Skeletal muscle cell (primary cell): ENCODE measurements around the gene MPST.

Experiments used
- DNase-seq: peaks from one replicate; pipeline ENCODE4 v3.0.0-alpha.2; 2010; ENCODE audit warnings: low read depth
- H3K4me3 ChIP-seq: 2 replicates; pipeline ENCODE4 v1.5.1; 2011; ENCODE audit warnings: low read depth, mild to moderate bottlenecking, control low read depth, low read length, moderate library complexity

The MPST gene

DNA sequence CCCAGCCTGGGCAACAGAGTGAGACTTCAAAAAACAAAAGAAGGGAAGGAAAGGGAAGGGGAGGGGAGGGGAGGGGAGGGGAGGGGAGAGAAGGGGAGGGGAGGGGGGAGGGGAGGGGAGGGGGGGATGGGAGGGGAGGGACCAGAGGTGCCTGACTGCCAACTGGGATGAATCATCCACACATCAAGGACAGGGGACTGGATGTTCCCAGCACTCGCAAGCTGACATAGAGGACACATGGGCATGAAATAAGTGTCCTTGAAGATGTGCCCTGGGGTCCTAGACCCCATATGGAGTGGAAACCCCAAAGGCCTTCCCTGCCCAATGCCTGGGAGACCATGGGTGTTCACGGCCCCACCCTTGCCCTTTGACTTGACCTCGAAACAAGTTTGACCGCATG lies 20.1 kb upstream of the MPST start:
- DNase-seq, result no peak
- no peak overlapping the region for H3K4me3 ChIP-seq

DNA sequence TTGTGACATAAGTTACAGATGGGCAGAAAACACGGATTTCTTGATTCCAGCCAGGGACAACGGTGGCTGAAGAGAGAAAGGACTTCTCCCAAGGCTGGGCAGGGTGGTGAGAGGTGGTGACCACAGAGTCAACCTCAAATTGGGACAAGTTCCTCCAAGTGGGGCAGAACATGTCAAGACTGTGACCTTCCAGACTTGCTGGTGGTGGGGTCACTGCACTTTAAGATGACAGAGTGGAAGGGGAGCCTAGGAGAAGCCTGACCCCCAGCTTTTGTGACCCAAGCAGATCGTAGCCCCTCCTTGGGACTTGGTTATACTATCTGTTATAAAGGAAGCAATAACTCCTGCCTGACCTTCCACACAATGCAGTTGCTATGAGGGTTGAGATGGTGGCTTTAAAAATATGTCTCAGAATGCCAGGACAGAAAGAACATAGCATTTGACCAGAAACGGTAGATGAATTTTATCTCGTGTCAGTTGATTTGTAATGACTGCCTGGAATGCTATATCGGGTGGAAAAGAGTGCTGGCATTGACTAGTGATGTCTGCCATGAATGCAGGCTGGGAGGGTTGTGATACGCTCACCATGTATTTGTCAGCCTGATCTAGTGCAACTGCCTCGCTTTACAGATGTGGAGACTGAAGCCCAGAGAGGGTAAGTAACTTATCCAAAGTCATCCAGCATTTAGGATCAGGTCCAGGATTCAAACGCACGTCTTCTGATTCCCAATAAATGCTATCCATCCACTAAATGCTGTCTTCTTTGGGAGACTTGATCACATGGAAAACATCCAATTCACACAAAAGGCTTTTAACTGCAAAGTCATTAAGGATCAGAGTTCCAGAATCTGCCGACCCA lies 18.6 kb upstream of the MPST start:
- no peak overlapping the region for H3K4me3 ChIP-seq
- DNase-seq, result no peak

GRCh38 chr22:37001826-37002225 lies 17.7 kb upstream of the MPST start:
- no peak for DNase-seq
- H3K4me3 ChIP-seq, result no peak overlapping the region

GRCh38 chr22:37002633-37003032 lies 16.9 kb upstream of the MPST start:
- DNase-seq, result no peak
- no peak overlapping the region for H3K4me3 ChIP-seq

DNA sequence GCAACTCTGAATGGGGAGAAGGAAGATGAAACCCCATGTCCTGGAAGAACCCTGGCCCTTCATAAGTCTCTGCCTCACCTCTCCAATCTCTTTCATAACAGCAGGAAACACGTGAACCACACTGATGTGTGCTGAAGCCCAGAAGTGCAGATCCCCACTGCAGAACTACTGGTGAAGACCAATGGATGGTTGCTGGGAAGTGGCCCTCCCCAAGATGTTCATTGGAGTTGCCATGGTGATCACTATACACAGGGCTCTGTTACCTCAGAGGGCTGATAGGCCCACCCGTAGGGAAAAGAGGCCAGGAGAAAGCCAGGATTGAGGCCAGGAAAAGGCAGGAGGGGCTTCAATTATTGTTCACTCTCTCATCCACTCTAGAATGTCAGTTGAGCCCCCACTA lies 11.9 kb upstream of the MPST start:
- no peak overlapping the region for H3K4me3 ChIP-seq
- no peak for DNase-seq

DNA sequence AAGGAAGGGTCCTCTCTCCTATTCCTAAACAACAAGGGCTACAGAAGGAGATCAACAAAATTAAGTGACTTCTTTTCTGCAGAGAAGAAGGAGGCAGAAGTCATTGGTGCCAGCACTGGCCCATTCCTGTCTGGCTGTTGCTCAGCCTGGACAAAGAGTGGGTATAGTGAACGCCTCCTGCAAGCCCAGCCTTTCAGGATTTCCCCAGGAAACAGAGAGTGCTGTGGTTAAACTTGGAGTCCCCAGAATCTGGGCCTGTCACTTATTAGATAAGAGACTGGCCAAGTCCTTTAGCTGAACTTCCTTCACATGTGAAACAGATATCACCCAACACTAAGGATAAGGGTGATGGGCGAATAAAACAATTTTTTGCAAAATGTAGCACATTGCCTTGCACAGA lies 11.2 kb upstream of the MPST start:
- no peak overlapping the region for H3K4me3 ChIP-seq
- no peak for DNase-seq

- no peak for DNase-seq
Measured at GRCh38 chr22:37009490-37009889, 10.1 kb upstream of the MPST start.

GRCh38 chr22:37010174-37010573 lies 9.4 kb upstream of the MPST start:
- no peak overlapping the region for H3K4me3 ChIP-seq
- DNase-seq, result no peak

More at GRCh38 chr22:37009490-37009889, 10.1 kb upstream of the MPST start:
- H3K4me3 ChIP-seq, result no peak overlapping the region

DNA sequence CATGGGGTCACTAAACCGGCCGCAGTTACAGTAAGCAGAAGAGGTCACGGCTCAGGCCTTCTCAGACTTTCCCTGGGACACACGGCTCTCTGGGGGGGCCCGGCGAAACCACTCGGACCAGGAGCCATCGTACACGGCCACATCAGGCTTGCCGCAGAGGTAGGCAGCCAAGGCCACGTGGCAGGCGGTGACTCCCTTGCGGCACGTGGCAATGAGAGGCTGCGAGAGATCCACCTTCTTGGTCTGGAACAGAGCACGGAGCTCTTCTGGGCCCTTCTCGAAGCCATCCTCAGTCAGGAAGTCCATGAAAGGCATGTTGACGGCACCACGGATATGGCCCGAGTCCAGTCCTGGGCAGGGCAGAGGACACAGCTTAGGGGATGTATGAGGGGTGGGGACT lies 8.6 kb upstream of the MPST start:
- DNase-seq, result no peak

DNA sequence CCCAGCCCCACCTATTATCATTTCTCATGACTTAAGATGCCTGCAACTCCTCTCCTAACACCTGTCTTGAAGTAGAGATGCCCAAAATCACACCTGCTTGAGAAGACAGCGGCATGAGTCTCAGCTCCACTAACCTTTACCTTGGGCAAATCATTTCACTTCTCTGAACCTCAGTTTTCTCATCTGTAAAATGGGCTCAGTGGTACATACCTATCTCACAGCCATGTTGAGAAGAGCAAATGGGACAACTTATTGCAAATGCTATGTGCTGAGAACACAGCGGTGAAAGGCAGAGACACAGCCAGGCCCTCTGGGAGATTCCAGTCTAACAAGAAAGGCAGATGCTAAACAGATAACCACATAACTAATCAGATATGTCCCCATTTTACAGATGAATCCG lies 8.1 kb upstream of the MPST start:
- H3K4me3 ChIP-seq, result no peak overlapping the region
- no peak for DNase-seq

More for the DNA sequence above, 8.6 kb upstream of the MPST start:
- H3K4me3 ChIP-seq, result no peak overlapping the region

GRCh38 chr22:37012262-37012904 lies 7.2 kb upstream of the MPST start:
- H3K4me3 ChIP-seq, result no peak overlapping the region
- no peak for DNase-seq

- DNase-seq, result no peak
- H3K4me3 ChIP-seq, result no peak overlapping the region
Measured at GRCh38 chr22:37012956-37013355, 6.6 kb upstream of the MPST start.

GRCh38 chr22:37014415-37014806 lies 5.1 kb upstream of the MPST start:
- no peak overlapping the region for H3K4me3 ChIP-seq
- DNase-seq, result no peak

- H3K4me3 ChIP-seq, result no peak overlapping the region
- DNase-seq, result no peak
Measured at GRCh38 chr22:37014835-37015586, 4.5 kb upstream of the MPST start.

- no peak overlapping the region for H3K4me3 ChIP-seq
- DNase-seq, result no peak
Measured at GRCh38 chr22:37015587-37015878, 4.0 kb upstream of the MPST start.

DNA sequence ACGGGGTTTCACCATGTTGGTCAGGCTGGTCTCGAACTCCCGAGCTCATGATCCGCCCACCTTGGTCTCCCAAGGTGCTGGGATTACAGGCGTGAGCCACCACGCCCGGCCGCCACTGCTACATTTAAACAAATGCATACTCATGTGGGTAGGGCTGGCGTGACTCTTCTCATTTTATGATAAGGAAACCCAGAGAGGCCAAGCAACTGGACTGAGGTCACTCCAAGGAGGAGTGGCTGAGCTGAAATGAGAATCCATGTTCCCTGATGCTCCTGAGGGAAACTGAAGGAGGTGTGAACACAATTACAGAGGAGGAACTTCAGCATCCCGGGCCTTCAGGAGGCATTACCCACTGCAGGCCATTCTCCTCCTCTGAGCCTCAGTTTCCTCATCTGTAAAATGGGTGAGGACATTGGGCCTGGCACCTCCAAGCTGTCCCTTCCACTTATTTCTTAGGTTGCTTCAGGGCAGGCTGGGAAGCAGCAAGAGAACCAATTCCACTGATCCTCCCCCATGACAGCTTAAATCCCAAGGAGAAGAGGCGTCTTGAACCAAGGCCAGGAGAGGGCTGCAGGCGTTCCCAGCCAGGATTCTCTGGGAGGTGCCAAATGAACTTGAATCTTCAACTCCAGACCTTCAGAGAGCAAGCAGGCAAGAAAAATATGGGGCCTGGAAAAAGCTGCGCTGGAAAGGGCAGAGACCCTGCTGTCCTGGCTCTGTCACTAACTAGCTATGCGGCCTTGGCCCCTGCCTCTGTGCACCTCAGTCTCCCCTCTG lies 3.2 kb upstream of the MPST start:
- DNase-seq, result no peak
- H3K4me3 ChIP-seq, result no peak overlapping the region

GRCh38 chr22:37017356-37017755 lies 2.2 kb upstream of the MPST start:
- H3K4me3 ChIP-seq, result no peak overlapping the region
- DNase-seq, result no peak

GRCh38 chr22:37018086-37018814 lies 1.3 kb upstream of the MPST start:
- peak overlapping the region; percentile 77 for H3K4me3 ChIP-seq
- DNase-seq, result no peak

DNA sequence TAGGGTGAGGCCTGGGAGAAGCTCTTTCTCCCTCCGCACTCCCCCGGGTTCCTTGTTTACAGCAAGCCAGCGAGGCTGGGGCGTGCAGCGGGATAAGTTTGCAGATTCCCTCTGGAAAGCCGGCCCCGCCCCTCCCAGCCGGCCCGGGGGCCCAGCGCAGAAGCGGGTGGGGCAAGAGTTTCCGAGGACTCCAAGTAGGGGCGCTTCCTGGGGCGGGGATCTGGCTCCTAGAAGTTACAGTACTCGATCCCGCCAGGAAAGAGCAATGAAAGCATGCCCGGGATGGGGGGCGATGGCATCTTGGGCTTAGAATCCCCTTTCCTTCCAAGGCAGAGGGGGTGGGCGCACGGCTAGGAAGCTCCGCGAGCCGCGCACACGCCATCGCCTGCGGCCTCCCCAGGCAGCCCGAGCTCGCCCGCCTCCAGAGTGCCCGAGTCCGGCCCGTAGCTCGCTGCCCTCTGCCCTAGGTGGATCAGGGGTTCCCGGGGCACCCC lies 680 bp upstream of the MPST start:
- DNase-seq, result no peak

More for the DNA sequence above, 680 bp upstream of the MPST start:
- H3K4me3 ChIP-seq, result peak overlapping the region; percentile 77
